IMR-90 (cell line): ENCODE measurements around the gene CHL1. TPM values are rescaled to one million over a fixed set of nuclear protein-coding genes. Genes with fewer than 3 reads are reported as not detected.
A peak's percentile ranks its signal among the peaks of the same experiment; 100 is the strongest.

Source experiments
- ATAC-seq: fragments of 200-7000 bp; cut with Tn5 transposase; 2 replicates; pipeline ENCODE4 v1.9.1; 2020; ENCODE audit warnings: low read depth, mild to moderate bottlenecking, moderate library complexity
- BruUV-seq: library from RNA; stranded (reverse); fragments of 400-500 nt; replicated peaks from 2 replicates; lab custom pipeline; 2021; lab: Mats Ljungman, UMichigan
- CTCF ChIA-PET: fragments of 300-600 bp; formaldehyde crosslinking; extraction: SDS; loops from one replicate; lab custom pipeline; 2021; ENCODE audit warnings: antibody characterized with exemption; lab: Yijun Ruan, JAX
- POLR2A ChIA-PET: fragments of 300-600 bp; sonication (Branson Sonifier 250); formaldehyde crosslinking; loops from one replicate; lab custom pipeline; 2022; ENCODE audit warnings: antibody characterized with exemption; ENCODE audit not compliant: unreplicated experiment; lab: Charles Lee
- DNase-seq: peaks from one replicate; pipeline ENCODE4 v3.0.0; 2013
- H2AFZ ChIP-seq: replicated peaks from 2 replicates; pipeline ENCODE3; 2013; ENCODE audit warnings: low read length, mild to moderate bottlenecking; ENCODE audit not compliant: poor library complexity
- H2AK5ac ChIP-seq: 2 replicates; pipeline ENCODE4 v1.6.1; 2013; ENCODE audit warnings: low read depth, low read length, inconsistent platforms
- H2AK9ac ChIP-seq: replicated peaks from 2 replicates; pipeline ENCODE3; 2013; ENCODE audit warnings: mild to moderate bottlenecking, low read depth, low read length, moderate library complexity; ENCODE audit not compliant: poor library complexity
- H2BK120ac ChIP-seq: 2 replicates; pipeline ENCODE4 v1.6.1; 2013; ENCODE audit warnings: low read depth, low read length, inconsistent platforms
- H2BK15ac ChIP-seq: 3 replicates; pipeline ENCODE4 v1.6.1; 2013; ENCODE audit warnings: low read depth, low read length, inconsistent platforms
- H2BK20ac ChIP-seq: 2 replicates; pipeline ENCODE4 v1.6.1; 2013; ENCODE audit warnings: low read depth, mild to moderate bottlenecking, inconsistent platforms, low read length, moderate library complexity
- H2BK5ac ChIP-seq: 2 replicates; pipeline ENCODE4 v1.6.1; 2013; ENCODE audit warnings: mild to moderate bottlenecking, low read depth, low read length, inconsistent platforms; ENCODE audit not compliant: poor library complexity, severe bottlenecking
- H3K14ac ChIP-seq: replicated peaks from 2 replicates; pipeline ENCODE4 v1.6.1; 2013; ENCODE audit warnings: low read depth, low read length, inconsistent platforms
- H3K18ac ChIP-seq: 2 replicates; pipeline ENCODE4 v1.6.1; 2013; ENCODE audit warnings: low read depth, low read length, control low read depth
- H3K23ac ChIP-seq: 2 replicates; pipeline ENCODE4 v1.6.1; 2013; ENCODE audit warnings: low read depth, low read length, inconsistent platforms
- H3K27ac ChIP-seq: 2 replicates; pipeline ENCODE4 v1.5.1; 2013; ENCODE audit warnings: mild to moderate bottlenecking, control low read depth, low read length; ENCODE audit not compliant: insufficient read depth
- H3K27me3 ChIP-seq: 2 replicates; pipeline ENCODE4 v1.6.1; 2013; ENCODE audit warnings: low read length; ENCODE audit not compliant: control insufficient read depth, insufficient read depth
- H3K36me3 ChIP-seq: 2 replicates; pipeline ENCODE4 v1.6.1; 2013; ENCODE audit warnings: low read length, mixed read lengths; ENCODE audit not compliant: control insufficient read depth, insufficient read depth
- H3K4ac ChIP-seq: 2 replicates; pipeline ENCODE4 v1.6.1; 2013; ENCODE audit warnings: low read depth, low read length, inconsistent platforms
- H3K4me1 ChIP-seq: 2 replicates; pipeline ENCODE4 v1.6.1; 2013; ENCODE audit warnings: low read length, mixed read lengths; ENCODE audit not compliant: control insufficient read depth, insufficient read depth
- H3K4me2 ChIP-seq: 2 replicates; pipeline ENCODE4 v1.6.1; 2013; ENCODE audit warnings: low read depth, mild to moderate bottlenecking, control low read depth, low read length, moderate library complexity
- H3K4me3 ChIP-seq: 2 replicates; pipeline ENCODE4 v1.5.1; 2013; ENCODE audit warnings: low read depth, mild to moderate bottlenecking, control low read depth, low read length, moderate library complexity; ENCODE audit not compliant: insufficient read depth
- H3K56ac ChIP-seq: 2 replicates; pipeline ENCODE4 v1.6.1; 2013; ENCODE audit warnings: low read length, inconsistent platforms; ENCODE audit not compliant: insufficient read depth; ENCODE audit errors: extremely low read depth
- H3K79me1 ChIP-seq, 2 experiments: 2 replicates each; pipeline ENCODE4 v1.6.1; 2013; ENCODE audit warnings: low read length in 2 of 2, inconsistent platforms in 1 of 2, low read depth in 1 of 2
- H3K9ac ChIP-seq: 2 replicates; pipeline ENCODE4 v1.6.1; 2013; ENCODE audit warnings: low read depth, low read length, control low read depth
- H3K9me1 ChIP-seq: 2 replicates; pipeline ENCODE4 v1.6.1; 2013; ENCODE audit warnings: low read length, inconsistent platforms; ENCODE audit not compliant: insufficient read depth
- H3K9me3 ChIP-seq: 2 replicates; pipeline ENCODE4 v1.6.1; 2013; ENCODE audit warnings: low read length; ENCODE audit not compliant: control insufficient read depth, insufficient read depth
- H4K20me1 ChIP-seq: 2 replicates; pipeline ENCODE4 v1.6.1; 2013; ENCODE audit warnings: low read length, inconsistent platforms; ENCODE audit not compliant: insufficient read depth
- H4K5ac ChIP-seq: 2 replicates; pipeline ENCODE4 v1.6.1; 2013; ENCODE audit warnings: mild to moderate bottlenecking, low read depth, low read length, control low read depth
- H4K8ac ChIP-seq, 2 experiments: 2 replicates each; pipeline ENCODE4 v1.6.1; 2013; ENCODE audit warnings: low read depth in 2 of 2, low read length in 2 of 2, control low read depth in 1 of 2, inconsistent platforms in 1 of 2
- H4K91ac ChIP-seq: 2 replicates; pipeline ENCODE4 v1.6.1; 2013; ENCODE audit warnings: low read depth, low read length, inconsistent platforms; ENCODE audit not compliant: insufficient read depth
- CEBPB ChIP-seq: IDR thresholded peaks from 2 replicates; pipeline ENCODE4 v1.6.1; 2012; ENCODE audit warnings: low read depth, low read length, improper control_type of control experiment
- RCOR1 ChIP-seq: IDR thresholded peaks from 2 replicates; pipeline ENCODE4 v1.6.1; 2012; ENCODE audit warnings: mild to moderate bottlenecking, low read length, improper control_type of control experiment; ENCODE audit not compliant: insufficient replicate concordance
- WGBS, 2 experiments: methylation state at CpG; one replicate each; pipeline versions ENCODE4 v1.1.5 to v1.1.7; 2013; ENCODE audit warnings: missing lambda C conversion rate in 2 of 2; ENCODE audit not compliant: insufficient read length in 1 of 2; ENCODE audit errors: extremely low coverage in 2 of 2; 5-methylcytosine and 5-hydroxymethylcytosine counted together
- dilution Hi-C: fragments of 300-500 bp; cut with HindIII; formaldehyde crosslinking; loops from one replicate; pipeline ENCODE4 v1.14.3; 2018; ENCODE audit warnings: low sequenced_read_pairs; ENCODE audit not compliant: unreplicated experiment
- in situ Hi-C: fragments of 300-500 bp; cut with MboI; formaldehyde crosslinking; loops from 3 replicates; pipeline ENCODE4 v1.14.3; 2019; ENCODE audit warnings: low sequenced_read_pairs, inconsistent platforms, mixed read lengths
- intact Hi-C: fragments of 100-400 bp; cut with micrococcal nuclease; formaldehyde crosslinking; loops from 2 replicates; pipeline ENCODE4 v1.10.0; 2022
- polyA plus RNA-seq, 3 experiments: library from polyadenylated mRNA; depleted of rRNA; stranded (reverse); fragments of >200 nt; gene quantifications; 2 replicates each; pipeline ENCODE4 v1.2.3, GENCODE V29; 2012; ENCODE audit warnings: low replicate concordance in 1 of 3
- total RNA-seq: library from RNA; depleted of rRNA; stranded (reverse); fragments of >200 nt; gene quantifications from 2 replicates; pipeline ENCODE4 v1.2.3, GENCODE V29; 2012

Gene CHL1
- total and polyA plus RNA-seq, 2 of the 4 experiments (the other 2 are of a cell fraction), result 0.38 to 1.6 TPM

GRCh38 chr3:200758-201325, 4.3 kb downstream of the CHL1 start:
- H2BK5ac ChIP-seq, result no peak overlapping the region
- ATAC-seq (no peak), DNase-seq (no peak)
- no peak overlapping the region for H2BK20ac ChIP-seq
- H2AK5ac ChIP-seq, result no peak overlapping the region
- no CpG with 5 or more reads among the region's 4 CpGs for WGBS, 2 experiments
- dilution Hi-C loops, result no loop called here
- no peak overlapping the region for H4K5ac ChIP-seq
- no peak overlapping the region for H2BK15ac ChIP-seq
- no TSS peak for BruUV-seq
- H3K14ac ChIP-seq, result no peak overlapping the region
- no peak overlapping the region for H3K4me3 ChIP-seq
- H3K79me1 ChIP-seq, result no peaks in the 10 kb centered on the region
- H2AFZ ChIP-seq, result no peak overlapping the region
- H3K23ac ChIP-seq, result no peak overlapping the region
- H3K56ac ChIP-seq, result no peak overlapping the region
- H3K27ac ChIP-seq, result no peak overlapping the region
- no peak overlapping the region for H3K4me2 ChIP-seq
- H3K4ac ChIP-seq, result no peak overlapping the region
- H3K18ac ChIP-seq, result no peak overlapping the region
- in situ Hi-C loops, result no loop called here
- no peak overlapping the region for H2AK9ac ChIP-seq
- H3K36me3 ChIP-seq, result no peaks in the 10 kb centered on the region
- H2BK120ac ChIP-seq, result no peak overlapping the region
- ChIA-PET POLR2A (no interaction called here), CTCF (no interaction called here)
- H3K27me3 ChIP-seq, result peaks cover 9% of the 10 kb centered on the region
- no peak overlapping the region for H4K91ac ChIP-seq
- no peaks in the 10 kb centered on the region for H4K20me1 ChIP-seq
- H3K9me1 ChIP-seq, result no peaks in the 10 kb centered on the region; the same call in 1 of the 2 replicates
- H3K4me1 ChIP-seq, result no peaks in the 10 kb centered on the region
- H3K9me3 ChIP-seq, result no peaks in the 10 kb centered on the region
- no peak overlapping the region for H4K8ac ChIP-seq
- H3K9ac ChIP-seq, result no peak overlapping the region
- intact Hi-C loops, result no loop called here
- peak; percentile 76 for TF ChIP-seq CEBPB
- no peak for TF ChIP-seq RCOR1
